HL-60 (cell line): Measurements from ENCODE around the gene LEP.

Source experiments
- CTCF ChIP-seq: IDR thresholded peaks from one replicate; pipeline ENCODE4 v1.5.1; 2011; ENCODE audit warnings: low read length, control low read depth, inconsistent platforms; ENCODE audit not compliant: insufficient read depth
- GABPA ChIP-seq: IDR thresholded peaks from 2 replicates; pipeline ENCODE4 v1.6.1; 2012; ENCODE audit warnings: low read depth
- POLR2AphosphoS5 ChIP-seq: IDR thresholded peaks from 2 replicates; pipeline ENCODE4 v1.6.1; 2012; ENCODE audit warnings: low read depth
- REST ChIP-seq: IDR thresholded peaks from 2 replicates; pipeline ENCODE4 v1.6.1; 2012; ENCODE audit warnings: low read depth; ENCODE audit not compliant: insufficient replicate concordance

DNA sequence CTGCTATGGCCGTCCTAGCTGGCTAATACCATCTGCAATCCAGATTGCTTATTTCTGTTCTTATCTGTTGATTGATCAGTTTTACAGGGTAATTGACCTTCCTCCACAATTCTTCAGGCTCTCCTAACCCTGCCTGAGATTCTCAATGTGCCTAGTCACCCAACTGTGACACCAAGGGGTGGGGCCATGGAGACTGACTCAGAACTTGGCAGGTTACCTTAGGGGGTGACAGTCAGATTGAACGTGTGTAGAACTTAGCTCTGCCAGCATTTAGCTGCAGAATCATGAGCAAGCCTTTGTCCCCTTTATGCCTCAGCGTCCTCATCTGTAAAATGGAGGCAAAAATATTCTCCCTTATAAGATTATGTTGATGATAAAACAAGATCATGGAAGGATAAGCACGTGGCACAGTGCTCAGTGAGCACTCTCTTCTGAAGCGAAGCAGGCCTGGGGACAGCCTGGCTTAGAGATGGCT is 19.1 kb upstream of the LEP start:
- TF ChIP-seq CTCF (no peak), REST (no peak), POLR2AphosphoS5 (no peak), GABPA (no peak)
